Right lobe of liver (tissue), 6 donors: Measurements from ENCODE around the gene TXNL1. TPM values are rescaled to one million over a fixed set of nuclear protein-coding genes. Genes with fewer than 3 reads are reported as not detected.
A peak's percentile ranks its signal among the peaks of the same experiment; 100 is the strongest.

Source experiments
- ATAC-seq, 4 donors: fragments of 200-7000 bp; cut with Tn5 transposase; one replicate each; pipeline ENCODE4 v1.9.1; 2020; ENCODE audit warnings: mild to moderate bottlenecking in 4 of 4, moderate library complexity in 4 of 4
- DNase-seq, 3 donors: peaks; one replicate each; pipeline ENCODE4 v3.0.0-alpha.2; 2020
- H3K27ac ChIP-seq, 3 donors: fragments of 200-600 bp; one replicate each; pipeline ENCODE4 v1.8.0; 2022
- H3K27me3 ChIP-seq, 2 donors: fragments of 200-600 bp; one replicate each; pipeline ENCODE4 v1.8.0; 2022
- H3K36me3 ChIP-seq, 4 donors: fragments of 200-600 bp; sonication (generic) in 1 of 4; one replicate each; pipeline versions ENCODE4 v1.5.1 to v1.8.0; 2017 to 2022; ENCODE audit warnings: control low read depth in 1 of 4
- H3K4me1 ChIP-seq, 4 donors: fragments of 200-600 bp; sonication (generic) in 1 of 4; one replicate each; pipeline versions ENCODE4 v1.5.1 to v1.8.0; 2017 to 2022; ENCODE audit warnings: control low read depth in 1 of 4
- H3K4me3 ChIP-seq, 3 donors: fragments of 200-600 bp; one replicate each; pipeline ENCODE4 v1.8.0; 2022
- H3K9me3 ChIP-seq, 4 donors: fragments of 200-600 bp; sonication (generic) in 1 of 4; one replicate each; pipeline versions ENCODE4 v1.5.1 to v1.8.0; 2017 to 2022; ENCODE audit warnings: control low read depth in 1 of 4
- CTCF ChIP-seq, 4 donors: fragments of 200-600 bp in 3 of 4; fragments of 450-650 bp in 1 of 4; IDR thresholded peaks; one replicate each; pipeline versions ENCODE4 v1.5.1 to v1.8.0; 2016 to 2022; ENCODE audit warnings: antibody characterized with exemption in 4 of 4, mild to moderate bottlenecking in 2 of 4
- POLR2A ChIP-seq: fragments of 450-650 bp; IDR thresholded peaks from one replicate; pipeline ENCODE4 v1.6.1; 2017; ENCODE audit warnings: antibody characterized with exemption, mild to moderate bottlenecking
- WGBS: methylation state at CpG from one replicate; pipeline ENCODE4 v1.1.6; 2018; ENCODE audit warnings: low coverage, low lambda C conversion rate; ENCODE audit not compliant: insufficient coverage; ENCODE audit errors: missing lambda C conversion rate; 5-methylcytosine and 5-hydroxymethylcytosine counted together
- intact Hi-C, 2 donors: fragments of 100-400 bp; cut with DNase I; formaldehyde crosslinking; loops; one replicate each; pipeline versions ENCODE4 v1.11.2 to v1.14.1; 2022
- long read RNA-seq: library from polyadenylated mRNA; unstranded; transcript quantifications from one replicate; pipeline ENCODE4 v2.0.0, GENCODE V29; 2019
- total RNA-seq, 6 experiments: library from RNA; depleted of rRNA in 2 of 6; stranded (reverse); fragments of >200 nt in 2 of 6; fragmentation: NEBNext Ultra II Directional in 3 of 6; extraction: Animal tissue kit (Norgen Biotek cat#: 25700) in 3 of 6; gene quantifications; one replicate each; pipeline versions ENCODE4 v1.1.0 to v1.2.4, GENCODE V29; 2016 to 2023
- donor health status: DM: no; HTN: yes; CAD: no.
- donor health status: DM: no; HTN: no; CAD: no.
- donor health status: DM: no; HTN: no; CAD: no.
- donor health status: DM: no; HTN: yes; CAD: no.
- donor health status: DM: no; HTN: yes; CAD: no.

The TXNL1 gene
- 10 to 100 TPM; 30.1 to 58.0 (median 42.8) TPM for total RNA-seq
- long read RNA-seq, full-length matches to known transcripts = 41 of 47 reads
- long read RNA-seq, partial matches to known transcripts = 3 of 47 reads
- long read RNA-seq, other reads (novel, unspliced or antisense) = 3 of 47 reads

- Histone ChIP-seq H3K4me1 (peaks cover 0 to 23% (median 0%) of the 10 kb centered on the region in 4 donors), H3K36me3 (no peaks in the 10 kb centered on the region), H3K27ac (peak within 1 kb of the TSS; percentile 93 to 95 (median 93)), H3K9me3 (no peaks in the 10 kb centered on the region), H3K4me3 (peak within 1 kb of the TSS; percentile 88 to 91 (median 90)), H3K27me3 (no peaks in the 10 kb centered on the region)
- intact Hi-C loops = no loop called here
- peak; percentile 94 to 98 (median 96) for ATAC-seq
- peak; percentile 99 to 100 (median 99) for DNase-seq
- WGBS = under 1% methylated on average over 39 of the region's 64 CpGs
- TF ChIP-seq CTCF (IDR thresholded peaks at IDR 0.05) (peak in 1 of 4 donors; percentile 2), POLR2A (peak; percentile 88)
These were observed at the start of gene TXNL1 for GRCh38 chr18:56638232-56639103. TSS of gene TXNL1 (minus strand) at chr18:56638592. CDS start at chr18:56638440, 152 bp downstream.

- ATAC-seq (no peak), DNase-seq (no peak)
- Histone ChIP-seq H3K4me3 (no peak overlapping the region), H3K27me3 (no peaks in the 10 kb centered on the region), H3K27ac (no peak overlapping the region), H3K36me3 (peaks cover 0 to 10% (median 3%) of the 10 kb centered on the region in 4 donors), H3K4me1 (no peaks in the 10 kb centered on the region), H3K9me3 (no peaks in the 10 kb centered on the region)
- intact Hi-C loops = no loop called here
- WGBS = 100% methylated on average over 2 of the region's 3 CpGs
- TF ChIP-seq POLR2A (no peak), CTCF (IDR thresholded peaks at IDR 0.05) (no peak)
These were observed 45.9 kb upstream of the TXNL1 start for GRCh38 chr18:56684277-56684676.

- TF ChIP-seq CTCF (IDR thresholded peaks at IDR 0.05) (no peak), POLR2A (no peak)
- intact Hi-C loops = no loop called here
- Histone ChIP-seq H3K9me3 (no peaks in the 10 kb centered on the region), H3K27ac (no peak overlapping the region), H3K36me3 (peaks cover 0 to 6% (median 2%) of the 10 kb centered on the region in 4 donors), H3K4me3 (no peak overlapping the region), H3K27me3 (no peaks in the 10 kb centered on the region), H3K4me1 (no peaks in the 10 kb centered on the region)
- ATAC-seq (no peak), DNase-seq (no peak)
- WGBS = 92% methylated on average over 3 of the region's 4 CpGs
These were observed 40.6 kb upstream of the TXNL1 start for GRCh38 chr18:56678836-56679565.

- intact Hi-C loops = no loop called here
- WGBS = 69% methylated on average over 2 of the region's 2 CpGs
- Histone ChIP-seq H3K36me3 (peaks cover 0 to 6% (median 2%) of the 10 kb centered on the region in 4 donors), H3K4me3 (no peak overlapping the region), H3K27me3 (no peaks in the 10 kb centered on the region), H3K9me3 (no peaks in the 10 kb centered on the region), H3K4me1 (no peaks in the 10 kb centered on the region), H3K27ac (no peak overlapping the region)
- no peak for ATAC-seq
- TF ChIP-seq CTCF (IDR thresholded peaks at IDR 0.05) (no peak), POLR2A (no peak)
- no peak for DNase-seq
These were observed 38.2 kb upstream of the TXNL1 start for GRCh38 chr18:56676639-56677038.
